Gastrocnemius medialis (tissue), 4 donors: ENCODE measurements around the gene BLACAT1. TPM values are rescaled to one million over a fixed set of nuclear protein-coding genes. Genes with fewer than 3 reads are reported as not detected.

ENCODE experiments used
- ATAC-seq, 2 donors: fragments of 150-250 bp; one replicate each; pipeline ENCODE4 v1.9.1; 2016
- DNase-seq, 2 donors: peaks; one replicate each; pipeline ENCODE4 v3.0.0-alpha.2; 2019
- H3K27ac ChIP-seq, 4 donors: fragments of 200-600 bp; sonication (generic); 1 replicate in 1 of 4; 2 replicates in 3 of 4; pipeline ENCODE4 v1.5.1; 2016 to 2018; ENCODE audit warnings: mild to moderate bottlenecking in 2 of 4, moderate library complexity in 1 of 4
- H3K27me3 ChIP-seq, 3 donors: fragments of 200-600 bp; sonication (generic) in 2 of 3; 1 replicate in 1 of 3; 2 replicates in 2 of 3; pipeline versions ENCODE4 v1.5.1 to v1.6.0; 2016 to 2019; ENCODE audit warnings: mild to moderate bottlenecking in 1 of 3, moderate library complexity in 1 of 3
- H3K36me3 ChIP-seq, 2 donors: fragments of 200-600 bp; sonication (generic) in 1 of 2; one replicate each; pipeline ENCODE4 v1.5.1; 2017 to 2018
- H3K4me1 ChIP-seq, 2 donors: fragments of 200-600 bp; sonication (generic) in 1 of 2; one replicate each; pipeline ENCODE4 v1.5.1; 2016 to 2017; ENCODE audit warnings: mild to moderate bottlenecking in 2 of 2
- H3K4me3 ChIP-seq, 4 donors: fragments of 200-600 bp; sonication (generic) in 3 of 4; 1 replicate in 1 of 4; 2 replicates in 3 of 4; pipeline ENCODE4 v1.5.1; 2016 to 2019; ENCODE audit warnings: mild to moderate bottlenecking in 2 of 4
- H3K9me3 ChIP-seq, 3 donors: fragments of 200-600 bp; sonication (generic) in 2 of 3; 1 replicate in 1 of 3; 2 replicates in 2 of 3; pipeline ENCODE4 v1.5.1; 2016 to 2019
- CTCF ChIP-seq, 5 experiments: fragments of 450-650 bp in 3 of 5; fragments of 200-600 bp in 2 of 5; sonication (generic) in 2 of 5; IDR thresholded peaks in 4 of 5; conservative IDR thresholded peaks in 1 of 5; 1 replicate in 4 of 5; 2 replicates in 1 of 5; pipeline ENCODE4 v1.5.1; 2016 to 2019; ENCODE audit warnings: antibody characterized with exemption in 5 of 5, mild to moderate bottlenecking in 3 of 5, moderate library complexity in 3 of 5
- POLR2A ChIP-seq, 2 donors: fragments of 450-650 bp; IDR thresholded peaks; one replicate each; pipeline ENCODE4 v1.6.1; 2017; ENCODE audit warnings: antibody characterized with exemption in 2 of 2, mild to moderate bottlenecking in 2 of 2, moderate library complexity in 2 of 2
- in situ Hi-C, 4 donors: fragments of 200-750 bp; cut with MboI; loops; one replicate each; pipeline versions ENCODE4 v1.15.0 to v1.8.0; 2017; ENCODE audit warnings: low sequenced_read_pairs in 4 of 4
- intact Hi-C: fragments of 100-400 bp; cut with DNase I; formaldehyde crosslinking; loops from one replicate; pipeline ENCODE4 v1.15.1; 2023; ENCODE audit warnings: low total_unique reads
- total RNA-seq, 4 donors: library from RNA; depleted of rRNA; stranded (reverse); fragments of >200 nt; gene quantifications; one replicate each; pipeline versions ENCODE4 v1.1.0 to v1.2.3, GENCODE V29; 2016

Gene BLACAT1
- total RNA-seq, 4 donors from 2014 or later: not detected

DNA sequence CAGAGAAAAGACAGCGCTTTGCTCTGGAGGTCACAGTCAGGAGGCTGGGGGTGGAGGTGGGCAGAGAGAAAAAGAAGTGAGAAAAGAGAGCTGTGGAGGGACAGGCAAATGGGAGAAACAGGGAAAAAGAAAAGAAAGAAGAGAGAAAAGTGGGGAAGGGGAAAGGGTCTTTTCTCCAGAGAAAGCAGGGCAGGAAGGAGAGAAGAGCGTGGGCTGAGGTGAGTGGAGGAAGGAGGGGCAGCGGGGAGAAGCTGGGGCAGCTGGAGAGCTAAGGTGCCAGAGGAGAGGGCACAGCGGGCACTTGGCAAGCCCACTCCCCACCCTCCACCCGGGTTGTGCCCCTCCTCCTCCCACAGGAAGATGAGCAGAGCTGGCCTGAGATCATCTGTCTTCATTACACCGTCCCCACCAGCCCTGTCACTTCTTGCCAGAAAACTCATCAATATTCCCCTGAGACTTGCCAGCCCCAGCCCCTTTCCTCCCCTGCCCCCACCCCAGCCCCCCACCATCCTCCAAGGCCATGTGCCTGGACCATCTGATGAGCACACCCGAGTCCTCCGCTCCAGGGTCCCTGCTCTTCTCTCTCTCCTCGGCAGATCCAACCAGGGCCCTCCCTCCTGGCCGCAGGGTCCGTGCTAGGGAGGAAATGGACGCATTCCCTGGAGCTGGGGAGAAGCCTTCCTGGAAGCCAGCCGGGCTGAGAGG lies 17.0 kb upstream of the BLACAT1 start:
- Histone ChIP-seq H3K27ac (no peak overlapping the region), H3K9me3 (no peaks in the 10 kb centered on the region), H3K36me3 (no peaks in the 10 kb centered on the region), H3K4me1 (no peaks in the 10 kb centered on the region), H3K27me3 (peaks cover 9 to 34% (median 13%) of the 10 kb centered on the region in 3 donors), H3K4me3 (no peak overlapping the region)
- intact Hi-C loops (no loop called here), in situ Hi-C loops (no loop called here)
- TF ChIP-seq CTCF (IDR thresholded peaks at IDR 0.05 in 4 of 5, conservative IDR thresholded peaks at IDR 0.05 in 1 of 5): no peak
- TF ChIP-seq POLR2A (IDR thresholded peaks at IDR 0.05): no peak
- DNase-seq (no peak), ATAC-seq (no peak)

- TF ChIP-seq POLR2A (IDR thresholded peaks at IDR 0.05) (no peak), CTCF (IDR thresholded peaks at IDR 0.05 in 4 of 5, conservative IDR thresholded peaks at IDR 0.05 in 1 of 5) (no peak)
- ATAC-seq (no peak), DNase-seq (no peak)
- in situ Hi-C loops (no loop called here), intact Hi-C loops (no loop called here)
- Histone ChIP-seq H3K27ac (no peak overlapping the region), H3K9me3 (no peaks in the 10 kb centered on the region), H3K4me1 (no peaks in the 10 kb centered on the region), H3K36me3 (no peaks in the 10 kb centered on the region), H3K4me3 (no peak overlapping the region), H3K27me3 (peaks cover 9 to 24% (median 22%) of the 10 kb centered on the region in 3 donors)
Measured at GRCh38 chr1:205470131-205470530, 14.3 kb upstream of the BLACAT1 start.

GRCh38 chr1:205466595-205467220 lies 10.9 kb upstream of the BLACAT1 start:
- H3K4me1 ChIP-seq: no peaks in the 10 kb centered on the region
- intact Hi-C loops (no loop called here), in situ Hi-C loops (no loop called here)
- no peaks in the 10 kb centered on the region for H3K36me3 ChIP-seq
- no peak overlapping the region for H3K4me3 ChIP-seq
- no peak for ATAC-seq
- no peak for TF ChIP-seq CTCF (IDR thresholded peaks at IDR 0.05 in 4 of 5, conservative IDR thresholded peaks at IDR 0.05 in 1 of 5)
- no peak for TF ChIP-seq POLR2A (IDR thresholded peaks at IDR 0.05)
- H3K9me3 ChIP-seq: no peaks in the 10 kb centered on the region
- DNase-seq: no peak
- H3K27me3 ChIP-seq: peaks cover 0 to 22% (median 15%) of the 10 kb centered on the region in 3 donors
- H3K27ac ChIP-seq: no peak overlapping the region

GRCh38 chr1:205465392-205465791 lies 9.5 kb upstream of the BLACAT1 start:
- intact Hi-C loops: no loop called here
- Histone ChIP-seq H3K4me3 (no peak overlapping the region), H3K9me3 (no peaks in the 10 kb centered on the region), H3K27me3 (peaks cover 0 to 26% (median 19%) of the 10 kb centered on the region in 3 donors), H3K27ac (no peak overlapping the region), H3K4me1 (no peaks in the 10 kb centered on the region), H3K36me3 (no peaks in the 10 kb centered on the region)
- TF ChIP-seq CTCF (IDR thresholded peaks at IDR 0.05 in 4 of 5, conservative IDR thresholded peaks at IDR 0.05 in 1 of 5) (no peak), POLR2A (IDR thresholded peaks at IDR 0.05) (no peak)
- no peak for ATAC-seq
- in situ Hi-C loops: no loop called here
- DNase-seq: no peak
